ENCODE measurements around the gene NPL. TPM values are rescaled to one million over a fixed set of nuclear protein-coding genes. Genes with fewer than 3 reads are reported as not detected.

The NPL gene
- total RNA-seq, 1 experiment from 2014 or later: 2.4 TPM

GRCh38 chr1:182867861-182868260 lies 78.3 kb downstream of the NPL start:
- H3K79me1 ChIP-seq (ENCODE audit: insufficient read depth, low read depth, low read length, poor library complexity, severe bottlenecking): peaks cover 4% of the 10 kb centered on the region
- no peaks in the 10 kb centered on the region for H3K9me3 ChIP-seq (ENCODE audit: control insufficient read depth, low read depth, low read length)
- H4K5ac ChIP-seq (ENCODE audit: insufficient read length, low read depth, low read length): no peak overlapping the region
- no peak overlapping the region for H3K23ac ChIP-seq (ENCODE audit: insufficient read length, low read depth, low read length)
- no peak overlapping the region for H2BK5ac ChIP-seq (ENCODE audit: insufficient read length, low read length)
- no peak overlapping the region for H3K18ac ChIP-seq (ENCODE audit: insufficient read length, low read depth, low read length)
- no peak overlapping the region for H3K4me2 ChIP-seq (ENCODE audit: insufficient read depth, insufficient read length, low read length)
- no peak overlapping the region for H2AFZ ChIP-seq (ENCODE audit: low read length)
- no peak overlapping the region for H3K27ac ChIP-seq (ENCODE audit: insufficient read length, low read depth, low read length)
- no peak overlapping the region for H3K56ac ChIP-seq (ENCODE audit: insufficient read length, low read depth, low read length)
- no peak for TF ChIP-seq CTCF (conservative IDR thresholded peaks at IDR 0.05)
- H3K27me3 Mint-ChIP-seq (ENCODE audit: low read depth): no peaks in the 10 kb centered on the region
- no peaks in the 10 kb centered on the region for H3K23me2 ChIP-seq (ENCODE audit: insufficient read length, low read depth, low read length, poor library complexity, severe bottlenecking)
- H3K27ac Mint-ChIP-seq: peak overlapping the region in 1 of 3 experiments; percentile 30; a peak in 1 of 7 replicates
- H4K8ac ChIP-seq (replicated peaks; ENCODE audit: insufficient read length, low read depth, low read length): no peak overlapping the region
- H3K4me3 Mint-ChIP-seq: no peak overlapping the region
- no peak overlapping the region for H3K4ac ChIP-seq (ENCODE audit: low read depth, low read length)
- no peak overlapping the region for H3T11ph ChIP-seq (ENCODE audit: low read length)
- no peak overlapping the region for H3K9ac ChIP-seq (ENCODE audit: extremely low read depth, insufficient read length, low read length)
- no peaks in the 10 kb centered on the region for H3K4me1 Mint-ChIP-seq
- H4K20me1 ChIP-seq (ENCODE audit: control insufficient read depth, insufficient read depth, insufficient read length): peaks cover 5% of the 10 kb centered on the region
- H3K9me3 Mint-ChIP-seq: no peaks in the 10 kb centered on the region
- H3K27me3 ChIP-seq (ENCODE audit: insufficient read depth, low read length): no peaks in the 10 kb centered on the region
- H3K36me3 Mint-ChIP-seq (ENCODE audit: insufficient read depth in 1 of 3, low read depth in 3 of 3): peaks cover 67 to 97% (median 92%) of the 10 kb centered on the region in 3 experiments; a peak in 6 of 7 replicates
- H2AK5ac ChIP-seq (ENCODE audit: insufficient read length, low read length): no peak overlapping the region
- H2BK120ac ChIP-seq (ENCODE audit: low read depth, low read length, poor library complexity, severe bottlenecking): no peak overlapping the region
- H2BK20ac ChIP-seq (ENCODE audit: low read depth, low read length, poor library complexity, severe bottlenecking): no peak overlapping the region
- H3K79me2 ChIP-seq (ENCODE audit: insufficient read depth, low read length): no peaks in the 10 kb centered on the region
- H2BK12ac ChIP-seq (ENCODE audit: insufficient read length, low read depth, low read length): no peak overlapping the region
- DNase-seq: no peak
- no peak overlapping the region for H3K14ac ChIP-seq (ENCODE audit: insufficient read depth, low read length)
- H4K91ac ChIP-seq (ENCODE audit: insufficient read length, low read depth, low read length): no peak overlapping the region
- H2BK15ac ChIP-seq (ENCODE audit: low read depth, low read length): no peak overlapping the region
- no peaks in the 10 kb centered on the region for H3K4me1 ChIP-seq (ENCODE audit: insufficient read depth, low read length)
